Measurements from ENCODE around the gene PLK3.

GRCh38 chr1:44842486-44842861 is 42.3 kb downstream of the PLK3 start:
- no peak for TF ChIP-seq POLR2A (IDR thresholded peaks at IDR 0.05)
- no peak for TF ChIP-seq CTCF (IDR thresholded peaks at IDR 0.05)
- TF ChIP-seq POLR2AphosphoS5 (IDR thresholded peaks at IDR 0.05), result no peak
